ENCODE measurements around the gene COL15A1.

Gene COL15A1

GRCh38 chr9:98915599-98915998 lies 28.1 kb upstream of the COL15A1 start:
- Histone ChIP-seq H3K9ac (ENCODE audit: low read depth, low read length) (no peak overlapping the region), H3K27ac (ENCODE audit: low read depth, low read length) (no peak overlapping the region), H3K4me3 (ENCODE audit: low read depth, low read length) (no peak overlapping the region), H3K4me1 (ENCODE audit: control insufficient read depth, insufficient read depth, low read length) (no peaks in the 10 kb centered on the region), H3K36me3 (ENCODE audit: control insufficient read depth, insufficient read depth, low read length) (no peaks in the 10 kb centered on the region), H3K9me3 (ENCODE audit: control insufficient read depth, insufficient read depth, low read length) (no peaks in the 10 kb centered on the region), H3K27me3 (ENCODE audit: control insufficient read depth, insufficient read depth, low read length) (no peaks in the 10 kb centered on the region)

GRCh38 chr9:98916660-98917059 lies 27.0 kb upstream of the COL15A1 start:
- Histone ChIP-seq H3K27ac (ENCODE audit: low read depth, low read length) (no peak overlapping the region), H3K4me3 (ENCODE audit: low read depth, low read length) (no peak overlapping the region), H3K36me3 (ENCODE audit: control insufficient read depth, insufficient read depth, low read length) (no peaks in the 10 kb centered on the region), H3K9me3 (ENCODE audit: control insufficient read depth, insufficient read depth, low read length) (no peaks in the 10 kb centered on the region), H3K4me1 (ENCODE audit: control insufficient read depth, insufficient read depth, low read length) (no peaks in the 10 kb centered on the region), H3K27me3 (ENCODE audit: control insufficient read depth, insufficient read depth, low read length) (no peaks in the 10 kb centered on the region), H3K9ac (ENCODE audit: low read depth, low read length) (no peak overlapping the region)

GRCh38 chr9:98917746-98918487 lies 25.8 kb upstream of the COL15A1 start:
- Histone ChIP-seq H3K27ac (ENCODE audit: low read depth, low read length) (no peak overlapping the region), H3K36me3 (ENCODE audit: control insufficient read depth, insufficient read depth, low read length) (no peaks in the 10 kb centered on the region), H3K4me3 (ENCODE audit: low read depth, low read length) (no peak overlapping the region), H3K9ac (ENCODE audit: low read depth, low read length) (no peak overlapping the region), H3K4me1 (ENCODE audit: control insufficient read depth, insufficient read depth, low read length) (peaks cover 2% of the 10 kb centered on the region; the same call in 1 of the 2 replicates), H3K27me3 (ENCODE audit: control insufficient read depth, insufficient read depth, low read length) (no peaks in the 10 kb centered on the region), H3K9me3 (ENCODE audit: control insufficient read depth, insufficient read depth, low read length) (no peaks in the 10 kb centered on the region)

GRCh38 chr9:98921732-98922131 lies 22.0 kb upstream of the COL15A1 start:
- Histone ChIP-seq H3K27ac (ENCODE audit: low read depth, low read length) (no peak overlapping the region), H3K9ac (ENCODE audit: low read depth, low read length) (no peak overlapping the region), H3K4me3 (ENCODE audit: low read depth, low read length) (no peak overlapping the region), H3K4me1 (ENCODE audit: control insufficient read depth, insufficient read depth, low read length) (peaks cover 8% of the 10 kb centered on the region; the same call in 1 of the 2 replicates), H3K9me3 (ENCODE audit: control insufficient read depth, insufficient read depth, low read length) (no peaks in the 10 kb centered on the region), H3K27me3 (ENCODE audit: control insufficient read depth, insufficient read depth, low read length) (no peaks in the 10 kb centered on the region), H3K36me3 (ENCODE audit: control insufficient read depth, insufficient read depth, low read length) (no peaks in the 10 kb centered on the region)

DNA sequence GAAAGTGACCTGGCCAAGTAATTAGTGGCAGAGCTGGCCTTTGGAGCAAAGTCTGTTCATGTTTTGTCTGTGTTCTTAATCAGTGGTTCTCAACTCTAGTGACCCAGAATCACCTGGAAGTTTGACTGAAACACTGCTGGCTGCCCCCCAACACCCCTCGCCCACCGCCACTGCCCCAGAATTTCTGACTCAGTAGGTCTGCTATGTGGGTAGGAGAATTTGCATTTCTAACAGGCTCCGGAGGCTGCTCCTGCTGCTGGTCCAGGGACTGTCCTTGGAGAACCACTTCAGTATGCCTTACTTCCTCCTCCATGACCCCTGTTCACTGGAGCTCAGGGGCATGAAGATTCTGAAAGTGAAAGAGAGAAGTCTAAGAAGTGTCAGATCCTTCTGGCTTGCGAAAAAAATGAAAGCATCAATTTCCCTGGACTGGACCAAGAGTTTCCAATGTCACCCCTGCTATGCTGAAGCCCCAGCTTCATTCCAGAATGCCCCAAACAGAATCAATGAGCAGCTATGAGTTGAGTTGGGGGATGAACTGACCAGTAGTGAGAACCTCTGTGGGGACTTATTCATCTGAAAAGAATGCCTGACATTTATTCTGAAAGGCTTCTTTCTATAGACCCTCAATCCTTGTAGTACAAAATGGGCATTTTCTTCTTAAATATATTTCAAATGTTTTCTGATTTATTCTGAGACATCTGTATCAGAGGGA lies 20.8 kb upstream of the COL15A1 start:
- Histone ChIP-seq H3K4me3 (ENCODE audit: low read depth, low read length) (no peak overlapping the region), H3K36me3 (ENCODE audit: control insufficient read depth, insufficient read depth, low read length) (no peaks in the 10 kb centered on the region), H3K9me3 (ENCODE audit: control insufficient read depth, insufficient read depth, low read length) (no peaks in the 10 kb centered on the region), H3K27ac (ENCODE audit: low read depth, low read length) (no peak overlapping the region), H3K9ac (ENCODE audit: low read depth, low read length) (no peak overlapping the region), H3K4me1 (ENCODE audit: control insufficient read depth, insufficient read depth, low read length) (peaks cover 11% of the 10 kb centered on the region; the same call in 1 of the 2 replicates), H3K27me3 (ENCODE audit: control insufficient read depth, insufficient read depth, low read length) (no peaks in the 10 kb centered on the region)

DNA sequence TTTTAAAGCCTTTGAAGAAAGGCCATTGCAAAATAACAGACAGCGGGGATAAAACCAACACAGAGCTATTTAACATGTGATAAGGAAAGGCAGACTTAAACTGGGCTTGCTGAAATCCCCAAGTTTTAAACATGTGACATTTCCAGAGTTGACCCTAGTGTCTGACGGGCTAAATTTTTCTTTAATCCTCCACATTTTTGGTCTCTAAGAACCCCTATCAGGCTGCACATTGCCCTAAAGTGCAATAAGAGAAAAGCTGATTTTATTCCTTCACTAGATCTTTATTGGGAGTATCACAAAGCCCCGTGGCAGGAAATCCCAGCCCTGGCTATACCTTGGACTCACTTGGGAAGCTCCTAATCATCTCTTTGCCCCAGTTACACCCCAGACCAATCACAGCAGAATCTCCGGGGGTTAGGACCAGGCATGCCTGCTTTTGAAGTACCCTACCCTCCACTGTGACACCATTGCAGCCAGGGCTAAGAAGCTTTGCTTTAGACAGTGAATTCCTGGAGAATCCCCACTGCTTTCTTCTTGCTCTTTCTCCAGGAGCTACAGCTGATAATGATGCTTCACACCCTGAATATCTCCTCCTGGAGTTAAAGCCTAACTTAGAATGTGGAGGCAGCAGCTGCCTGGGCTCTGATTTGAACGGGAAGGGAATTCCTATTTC lies 20.1 kb upstream of the COL15A1 start:
- Histone ChIP-seq H3K27me3 (ENCODE audit: control insufficient read depth, insufficient read depth, low read length) (no peaks in the 10 kb centered on the region), H3K4me1 (ENCODE audit: control insufficient read depth, insufficient read depth, low read length) (peaks cover 11% of the 10 kb centered on the region; the same call in 1 of the 2 replicates), H3K27ac (ENCODE audit: low read depth, low read length) (no peak overlapping the region), H3K9me3 (ENCODE audit: control insufficient read depth, insufficient read depth, low read length) (no peaks in the 10 kb centered on the region), H3K36me3 (ENCODE audit: control insufficient read depth, insufficient read depth, low read length) (no peaks in the 10 kb centered on the region), H3K4me3 (ENCODE audit: low read depth, low read length) (no peak overlapping the region), H3K9ac (ENCODE audit: low read depth, low read length) (no peak overlapping the region)

GRCh38 chr9:98924946-98925820 lies 18.5 kb upstream of the COL15A1 start:
- H3K27me3 ChIP-seq (ENCODE audit: control insufficient read depth, insufficient read depth, low read length) = no peaks in the 10 kb centered on the region
- no peaks in the 10 kb centered on the region for H3K36me3 ChIP-seq (ENCODE audit: control insufficient read depth, insufficient read depth, low read length)
- no peak overlapping the region for H3K4me3 ChIP-seq (ENCODE audit: low read depth, low read length)
- H3K9ac ChIP-seq (ENCODE audit: low read depth, low read length) = no peak overlapping the region
- H3K9me3 ChIP-seq (ENCODE audit: control insufficient read depth, insufficient read depth, low read length) = no peaks in the 10 kb centered on the region
- no peak overlapping the region for H3K27ac ChIP-seq (ENCODE audit: low read depth, low read length)
- H3K4me1 ChIP-seq (ENCODE audit: control insufficient read depth, insufficient read depth, low read length) = peaks cover 11% of the 10 kb centered on the region; the same call in 1 of the 2 replicates

DNA sequence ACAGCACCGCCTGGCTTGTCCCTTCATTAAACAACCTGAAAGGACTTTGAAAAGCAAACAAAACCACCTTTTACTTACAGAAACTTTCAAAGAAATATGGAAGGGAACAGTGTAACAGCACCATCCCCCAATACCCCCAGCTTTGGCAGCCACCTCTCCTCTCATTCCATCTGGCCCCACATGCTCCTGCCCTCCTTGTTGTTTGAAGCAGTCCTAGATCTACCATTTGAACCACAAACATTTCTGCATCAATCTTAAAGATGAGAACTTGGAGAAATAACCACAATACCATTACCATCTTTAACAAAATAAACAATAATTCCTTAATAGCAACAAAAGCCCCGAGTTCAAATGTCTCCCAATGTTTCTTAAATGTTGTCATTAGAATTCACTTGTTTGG lies 17.8 kb upstream of the COL15A1 start:
- Histone ChIP-seq H3K27ac (ENCODE audit: low read depth, low read length) (no peak overlapping the region), H3K4me3 (ENCODE audit: low read depth, low read length) (no peak overlapping the region), H3K36me3 (ENCODE audit: control insufficient read depth, insufficient read depth, low read length) (no peaks in the 10 kb centered on the region), H3K27me3 (ENCODE audit: control insufficient read depth, insufficient read depth, low read length) (no peaks in the 10 kb centered on the region), H3K9me3 (ENCODE audit: control insufficient read depth, insufficient read depth, low read length) (no peaks in the 10 kb centered on the region), H3K9ac (ENCODE audit: low read depth, low read length) (no peak overlapping the region), H3K4me1 (ENCODE audit: control insufficient read depth, insufficient read depth, low read length) (peaks cover 11% of the 10 kb centered on the region; the same call in 1 of the 2 replicates)

GRCh38 chr9:98927724-98928123 lies 16.0 kb upstream of the COL15A1 start:
- H3K4me3 ChIP-seq (ENCODE audit: low read depth, low read length) = no peak overlapping the region
- H3K9me3 ChIP-seq (ENCODE audit: control insufficient read depth, insufficient read depth, low read length) = no peaks in the 10 kb centered on the region
- no peaks in the 10 kb centered on the region for H3K36me3 ChIP-seq (ENCODE audit: control insufficient read depth, insufficient read depth, low read length)
- H3K27me3 ChIP-seq (ENCODE audit: control insufficient read depth, insufficient read depth, low read length) = no peaks in the 10 kb centered on the region
- H3K4me1 ChIP-seq (ENCODE audit: control insufficient read depth, insufficient read depth, low read length) = peaks cover 10% of the 10 kb centered on the region; the same call in 1 of the 2 replicates
- no peak overlapping the region for H3K9ac ChIP-seq (ENCODE audit: low read depth, low read length)
- H3K27ac ChIP-seq (ENCODE audit: low read depth, low read length) = no peak overlapping the region

DNA sequence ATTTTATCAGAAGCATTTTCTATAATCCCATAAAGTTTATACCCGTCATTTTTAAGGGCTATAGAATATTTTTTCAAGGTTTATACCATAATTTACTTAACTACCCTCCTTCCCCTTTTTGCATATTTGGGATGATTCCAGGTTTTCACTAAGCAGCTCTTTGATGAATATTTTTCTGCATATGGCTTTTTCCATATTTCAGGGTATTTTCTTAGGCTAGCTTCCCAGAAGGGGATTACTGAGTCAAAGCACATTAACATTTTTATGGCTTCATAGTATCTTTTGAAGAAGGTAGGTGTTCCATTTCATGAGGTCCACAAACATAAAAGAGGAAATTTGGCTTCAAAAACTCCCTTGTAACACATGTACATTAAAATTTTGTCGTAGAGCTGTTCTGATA lies 14.6 kb upstream of the COL15A1 start:
- no peak overlapping the region for H3K9ac ChIP-seq (ENCODE audit: low read depth, low read length)
- no peaks in the 10 kb centered on the region for H3K27me3 ChIP-seq (ENCODE audit: control insufficient read depth, insufficient read depth, low read length)
- H3K36me3 ChIP-seq (ENCODE audit: control insufficient read depth, insufficient read depth, low read length) = no peaks in the 10 kb centered on the region
- 0 out of 2 replicates have a peak, but pooled peaks cover 3% of the 10 kb centered on the region for H3K4me1 ChIP-seq (ENCODE audit: control insufficient read depth, insufficient read depth, low read length)
- no peak overlapping the region for H3K4me3 ChIP-seq (ENCODE audit: low read depth, low read length)
- H3K9me3 ChIP-seq (ENCODE audit: control insufficient read depth, insufficient read depth, low read length) = no peaks in the 10 kb centered on the region
- no peak overlapping the region for H3K27ac ChIP-seq (ENCODE audit: low read depth, low read length)

Measured in HUES48 (cell line).